Spinal cord (tissue), 10 donors: Measurements from ENCODE around the gene BRWD1. TPM values are rescaled to one million over a fixed set of nuclear protein-coding genes. Genes with fewer than 3 reads are reported as not detected.

Experiments used
- DNase-seq, 6 donors: peaks; one replicate each; pipeline versions ENCODE4 v3.0.0 to v3.0.0-alpha.2; 2013 to 2015; ENCODE audit warnings: low spot score in 6 of 6, low read depth in 4 of 6
- H3K27ac ChIP-seq: one replicate; pipeline ENCODE4 v1.5.1; 2013; ENCODE audit warnings: low read depth, low read length, control low read depth
- H3K27me3 ChIP-seq: one replicate; pipeline ENCODE4 v1.6.1; 2013; ENCODE audit warnings: low read length; ENCODE audit not compliant: control insufficient read depth, insufficient read depth
- H3K36me3 ChIP-seq: one replicate; pipeline ENCODE4 v1.6.1; 2013; ENCODE audit warnings: low read length; ENCODE audit not compliant: control insufficient read depth, insufficient read depth
- H3K4me1 ChIP-seq: one replicate; pipeline ENCODE4 v1.6.1; 2013; ENCODE audit warnings: low read length; ENCODE audit not compliant: control insufficient read depth, insufficient read depth
- H3K4me3 ChIP-seq: one replicate; pipeline ENCODE4 v1.5.1; 2013; ENCODE audit warnings: low read depth, low read length, control low read depth
- H3K9me3 ChIP-seq: one replicate; pipeline ENCODE4 v1.6.1; 2013; ENCODE audit warnings: low read length; ENCODE audit not compliant: control insufficient read depth, insufficient read depth
- WGBS: methylation state at CpG from one replicate; pipeline ENCODE4 v1.1.5; 2013; ENCODE audit warnings: missing lambda C conversion rate; ENCODE audit not compliant: insufficient coverage; 5-methylcytosine and 5-hydroxymethylcytosine counted together
- polyA plus RNA-seq, 2 donors: library from polyadenylated mRNA; unstranded; fragments of 120-200 nt; gene quantifications; one replicate each; pipeline ENCODE4 v1.2.1, GENCODE V29; 2013; ENCODE audit not compliant: insufficient read length in 2 of 2
- total RNA-seq, 2 donors: library from RNA; depleted of rRNA in 1 of 2; stranded (reverse); fragments of 120-200 nt in 1 of 2; fragments of >200 nt in 1 of 2; gene quantifications; one replicate each; pipeline versions ENCODE4 v1.2.3 to v1.2.4, GENCODE V29; 2013 to 2014
- donor health status: healthy.

The BRWD1 gene
- total and polyA plus RNA-seq, 4 donors: 78.2 to 180 (median 109) TPM

GRCh38 chr21:39332175-39332574, 18.7 kb upstream of the BRWD1 start:
- WGBS: 35% methylated on average over 6 of the region's 8 CpGs
- H3K27me3 ChIP-seq: no peaks in the 10 kb centered on the region
- H3K4me3 ChIP-seq: no peak overlapping the region
- no peaks in the 10 kb centered on the region for H3K4me1 ChIP-seq
- no peaks in the 10 kb centered on the region for H3K9me3 ChIP-seq
- H3K27ac ChIP-seq: no peak overlapping the region
- no peaks in the 10 kb centered on the region for H3K36me3 ChIP-seq
- no peak for DNase-seq

- DNase-seq: no peak
- Histone ChIP-seq H3K36me3 (no peaks in the 10 kb centered on the region), H3K4me1 (no peaks in the 10 kb centered on the region), H3K9me3 (no peaks in the 10 kb centered on the region), H3K4me3 (no peak overlapping the region), H3K27me3 (no peaks in the 10 kb centered on the region), H3K27ac (no peak overlapping the region)
- 100% methylated on average over 2 of the region's 6 CpGs for WGBS
These were observed 16.6 kb upstream of the BRWD1 start for GRCh38 chr21:39330001-39330400.

GRCh38 chr21:39327727-39328126, 14.3 kb upstream of the BRWD1 start:
- Histone ChIP-seq H3K4me1 (no peaks in the 10 kb centered on the region), H3K4me3 (no peak overlapping the region), H3K9me3 (no peaks in the 10 kb centered on the region), H3K27me3 (no peaks in the 10 kb centered on the region), H3K27ac (no peak overlapping the region), H3K36me3 (no peaks in the 10 kb centered on the region)
- no peak for DNase-seq
- 100% methylated on average over 2 of the region's 7 CpGs for WGBS

- WGBS: 71% methylated on average over 6 of the region's 7 CpGs
- Histone ChIP-seq H3K27ac (no peak overlapping the region), H3K36me3 (no peaks in the 10 kb centered on the region), H3K27me3 (no peaks in the 10 kb centered on the region), H3K4me1 (no peaks in the 10 kb centered on the region), H3K9me3 (no peaks in the 10 kb centered on the region), H3K4me3 (no peak overlapping the region)
- DNase-seq: no peak
These were observed 13.3 kb upstream of the BRWD1 start for GRCh38 chr21:39326607-39327307.

GRCh38 chr21:39325458-39325857, 12.0 kb upstream of the BRWD1 start:
- Histone ChIP-seq H3K4me3 (no peak overlapping the region), H3K9me3 (no peaks in the 10 kb centered on the region), H3K27ac (no peak overlapping the region), H3K36me3 (no peaks in the 10 kb centered on the region), H3K4me1 (no peaks in the 10 kb centered on the region), H3K27me3 (no peaks in the 10 kb centered on the region)
- DNase-seq: no peak
- no CpG with 5 or more reads among the region's 4 CpGs for WGBS

- Histone ChIP-seq H3K27me3 (no peaks in the 10 kb centered on the region), H3K36me3 (no peaks in the 10 kb centered on the region), H3K4me1 (no peaks in the 10 kb centered on the region), H3K9me3 (no peaks in the 10 kb centered on the region), H3K27ac (no peak overlapping the region), H3K4me3 (no peak overlapping the region)
- 88% methylated on average over 3 of the region's 6 CpGs for WGBS
- no peak for DNase-seq
These were observed 8.0 kb upstream of the BRWD1 start for GRCh38 chr21:39321424-39321823.

GRCh38 chr21:39319814-39320332, 6.4 kb upstream of the BRWD1 start:
- no peaks in the 10 kb centered on the region for H3K36me3 ChIP-seq
- H3K4me1 ChIP-seq: peaks cover 5% of the 10 kb centered on the region
- WGBS: 100% methylated on average over 2 of the region's 3 CpGs
- no peaks in the 10 kb centered on the region for H3K9me3 ChIP-seq
- H3K27ac ChIP-seq: no peak overlapping the region
- no peak for DNase-seq
- H3K27me3 ChIP-seq: no peaks in the 10 kb centered on the region
- H3K4me3 ChIP-seq: no peak overlapping the region

- H3K4me1 ChIP-seq: peaks cover 11% of the 10 kb centered on the region
- H3K36me3 ChIP-seq: no peaks in the 10 kb centered on the region
- no CpG with 5 or more reads among the region's 6 CpGs for WGBS
- DNase-seq: peak in 1 of 6 donors; percentile 21
- no peak overlapping the region for H3K27ac ChIP-seq
- no peak overlapping the region for H3K4me3 ChIP-seq
- H3K27me3 ChIP-seq: no peaks in the 10 kb centered on the region
- no peaks in the 10 kb centered on the region for H3K9me3 ChIP-seq
These were observed 5.9 kb upstream of the BRWD1 start for GRCh38 chr21:39319251-39319756.

GRCh38 chr21:39318091-39318959, 4.9 kb upstream of the BRWD1 start:
- no peak for DNase-seq
- 61% methylated on average over 3 of the region's 8 CpGs for WGBS
- Histone ChIP-seq H3K4me3 (no peak overlapping the region), H3K4me1 (peaks cover 12% of the 10 kb centered on the region), H3K36me3 (no peaks in the 10 kb centered on the region), H3K27ac (no peak overlapping the region), H3K9me3 (no peaks in the 10 kb centered on the region), H3K27me3 (no peaks in the 10 kb centered on the region)
